Natural killer cell treated with Interleukin-12 subunit alpha and Interleukin-12 subunit beta and Interleukin-15 and Interleukin-18, amount 100 ng/mL, for 72 hours (primary cell): Measurements from ENCODE around the gene TCF25. TPM values are rescaled to one million over a fixed set of nuclear protein-coding genes. Genes with fewer than 3 reads are reported as not detected.
"Not testable (repeated sequence)": the region's sequence is repeated elsewhere in the genome, so short reads cannot be mapped to it uniquely, and the experiment has no call there.

Experiments
- ATAC-seq, 2 donors: fragments of 150-1000 bp; cut with Tn5 transposase in 1 of 2; sonication (Bioruptor Pico), chemical (Tn5 transposase) in 1 of 2; 2 replicates each; pipeline ENCODE4 v1.10.0; 2021
- DNase-seq: peaks from one replicate; pipeline ENCODE4 v3.0.0; 2022; ENCODE audit warnings: low spot score
- H3K27ac Mint-ChIP-seq, 2 donors: 1 replicate in 1 of 2; 2 replicates in 1 of 2; pipeline ENCODE4 v1.8.0; 2022; ENCODE audit warnings: mixed read lengths in 2 of 2, mild to moderate bottlenecking in 1 of 2, moderate library complexity in 1 of 2
- H3K27me3 Mint-ChIP-seq, 2 donors: 1 replicate in 1 of 2; 2 replicates in 1 of 2; pipeline ENCODE4 v1.8.0; 2022; ENCODE audit warnings: mixed read lengths in 2 of 2
- H3K36me3 Mint-ChIP-seq: one replicate; pipeline ENCODE4 v1.8.0; 2022; ENCODE audit warnings: mixed read lengths
- H3K4me1 Mint-ChIP-seq, 2 donors: 1 replicate in 1 of 2; 2 replicates in 1 of 2; pipeline ENCODE4 v1.8.0; 2022; ENCODE audit warnings: low read depth in 2 of 2, mixed read lengths in 2 of 2, mild to moderate bottlenecking in 1 of 2
- H3K4me3 Mint-ChIP-seq: one replicate; pipeline ENCODE4 v1.8.0; 2022; ENCODE audit warnings: mixed read lengths
- H3K9me3 Mint-ChIP-seq: 2 replicates; pipeline ENCODE4 v1.8.0; 2022; ENCODE audit warnings: mixed read lengths
- total RNA-seq, 2 donors: library from RNA; stranded (reverse); gene quantifications; one replicate each; pipeline ENCODE4 v1.2.3, GENCODE V29; 2022

The TCF25 gene
- total RNA-seq, 2 donors from 2014 or later: 239 to 382 TPM

DNA sequence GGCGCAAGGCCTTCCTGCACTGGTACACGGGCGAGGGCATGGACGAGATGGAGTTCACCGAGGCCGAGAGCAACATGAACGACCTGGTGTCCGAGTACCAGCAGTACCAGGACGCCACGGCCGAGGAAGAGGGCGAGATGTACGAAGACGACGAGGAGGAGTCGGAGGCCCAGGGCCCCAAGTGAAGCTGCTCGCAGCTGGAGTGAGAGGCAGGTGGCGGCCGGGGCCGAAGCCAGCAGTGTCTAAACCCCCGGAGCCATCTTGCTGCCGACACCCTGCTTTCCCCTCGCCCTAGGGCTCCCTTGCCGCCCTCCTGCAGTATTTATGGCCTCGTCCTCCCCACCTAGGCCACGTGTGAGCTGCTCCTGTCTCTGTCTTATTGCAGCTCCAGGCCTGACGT lies 62.2 kb downstream of the TCF25 start:
- H3K27ac Mint-ChIP-seq, H3K27me3 Mint-ChIP-seq, H3K4me1 Mint-ChIP-seq, H3K4me3 Mint-ChIP-seq, H3K36me3 Mint-ChIP-seq, ATAC-seq, H3K9me3 Mint-ChIP-seq, DNase-seq: not testable (repeated sequence)

DNA sequence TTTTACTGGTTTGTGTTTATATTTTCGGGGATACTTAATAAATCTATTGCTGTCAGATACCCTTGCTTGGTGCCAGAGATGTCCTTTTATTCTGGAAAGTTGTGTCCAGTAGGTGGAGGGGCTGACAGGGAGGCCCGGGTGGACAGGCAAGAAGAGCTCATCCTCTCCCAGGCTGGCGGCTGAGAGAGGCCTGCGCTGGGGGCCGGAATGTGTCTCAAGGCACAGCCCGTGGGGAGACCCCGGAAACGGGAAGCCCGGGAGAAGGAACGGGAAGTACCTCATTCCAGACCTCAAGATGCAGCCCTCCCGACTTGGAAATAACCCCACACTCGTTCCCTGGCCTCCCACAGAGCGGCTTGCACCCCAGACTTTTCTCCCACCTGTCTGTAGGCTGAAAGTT lies 62.6 kb downstream of the TCF25 start:
- H3K36me3 Mint-ChIP-seq: no peaks in the 10 kb centered on the region
- H3K9me3 Mint-ChIP-seq: no peaks in the 10 kb centered on the region
- no peak for DNase-seq
- no peak overlapping the region for H3K4me3 Mint-ChIP-seq
- peaks cover 2 to 7% of the 10 kb centered on the region in 2 donors for H3K27me3 Mint-ChIP-seq
- ATAC-seq: no peak
- no peaks in the 10 kb centered on the region for H3K4me1 Mint-ChIP-seq
- no peak overlapping the region for H3K27ac Mint-ChIP-seq

DNA sequence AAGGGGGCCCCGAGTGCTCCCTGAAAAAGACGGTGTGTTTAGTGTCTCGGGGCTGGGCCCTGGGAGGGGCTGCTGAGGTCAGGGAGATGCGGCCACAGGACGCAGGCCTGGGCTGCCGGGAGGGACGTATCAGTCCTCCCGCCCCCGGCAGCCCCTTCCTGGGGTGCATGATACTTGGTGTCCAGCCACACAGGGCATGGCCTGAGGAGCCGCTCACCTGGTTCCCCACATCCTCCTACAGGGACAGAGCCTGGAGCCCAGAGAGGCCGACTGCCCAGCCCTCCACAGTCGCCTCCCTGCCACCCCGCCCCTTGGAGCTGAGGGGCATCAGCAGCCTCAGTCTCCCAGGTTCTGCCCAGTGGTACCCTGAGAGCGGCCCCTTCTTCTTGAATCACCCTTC lies 63.1 kb downstream of the TCF25 start:
- H3K9me3 Mint-ChIP-seq: no peaks in the 10 kb centered on the region
- no peak overlapping the region for H3K27ac Mint-ChIP-seq
- H3K4me3 Mint-ChIP-seq: no peak overlapping the region
- no peaks in the 10 kb centered on the region for H3K4me1 Mint-ChIP-seq
- DNase-seq (no peak), ATAC-seq (no peak)
- no peaks in the 10 kb centered on the region for H3K36me3 Mint-ChIP-seq
- peaks cover 2 to 7% of the 10 kb centered on the region in 2 donors for H3K27me3 Mint-ChIP-seq

DNA sequence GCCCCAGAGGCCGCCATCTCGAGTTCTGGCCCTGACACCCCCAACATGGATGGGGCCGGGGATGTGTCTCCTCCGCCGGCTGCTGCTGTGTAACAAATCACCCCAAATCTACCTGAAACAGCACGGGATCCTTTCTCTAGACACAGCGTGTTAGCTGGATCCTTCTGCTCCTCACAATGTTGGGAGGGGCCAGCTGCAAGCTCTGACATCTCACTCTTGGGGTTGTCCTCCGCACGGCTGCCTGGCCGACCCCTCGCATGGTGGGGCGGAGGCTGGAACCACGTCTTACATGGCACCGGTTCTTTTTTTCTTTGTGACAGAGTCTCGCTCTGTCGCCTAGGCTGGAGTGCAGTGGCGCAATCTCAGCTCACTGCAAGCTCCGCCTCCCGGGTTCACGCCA lies 63.6 kb downstream of the TCF25 start:
- DNase-seq (no peak), ATAC-seq (no peak)
- Mint-ChIP-seq H3K9me3 (no peaks in the 10 kb centered on the region), H3K4me3 (no peak overlapping the region), H3K4me1 (no peaks in the 10 kb centered on the region), H3K27me3 (peaks cover 2 to 7% of the 10 kb centered on the region in 2 donors), H3K36me3 (no peaks in the 10 kb centered on the region), H3K27ac (no peak overlapping the region)

DNA sequence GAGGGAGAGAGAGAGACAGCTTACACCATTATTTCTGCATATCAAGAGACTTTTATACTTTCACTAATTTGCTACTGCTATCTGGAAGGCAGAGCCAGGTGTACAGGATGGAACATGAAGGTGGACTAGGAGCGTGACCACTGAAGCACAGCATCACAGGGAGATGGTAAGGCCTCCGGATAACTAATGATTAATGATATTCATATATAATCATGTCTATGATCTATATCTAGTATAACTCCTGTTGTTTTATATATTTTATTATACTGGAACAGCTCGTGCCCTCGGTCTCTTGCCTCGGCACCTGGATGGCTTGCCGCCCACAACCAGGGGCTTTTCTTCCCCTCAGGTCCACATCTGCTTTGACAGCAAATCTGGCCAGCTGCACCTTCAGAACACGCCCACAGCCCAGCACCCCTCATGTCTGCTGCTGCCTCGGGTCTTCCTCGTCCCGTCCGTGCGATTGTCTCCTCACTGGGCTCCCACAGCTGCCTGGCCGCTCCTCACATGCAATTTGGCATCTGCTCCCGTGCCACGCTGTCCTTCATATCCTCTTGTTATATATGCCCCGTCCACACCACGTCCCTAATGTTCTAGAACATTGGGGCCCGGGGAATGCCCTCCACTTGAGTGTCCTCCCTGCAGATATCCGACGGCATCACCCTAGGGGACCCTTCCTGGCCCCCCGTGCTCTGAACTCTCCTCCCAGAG lies 64.9 kb downstream of the TCF25 start:
- DNase-seq (no peak), ATAC-seq (no peak)
- H3K4me1 Mint-ChIP-seq: no peaks in the 10 kb centered on the region
- no peaks in the 10 kb centered on the region for H3K36me3 Mint-ChIP-seq
- H3K27me3 Mint-ChIP-seq: peaks cover 2 to 7% of the 10 kb centered on the region in 2 donors
- H3K4me3 Mint-ChIP-seq: no peak overlapping the region
- H3K9me3 Mint-ChIP-seq: no peaks in the 10 kb centered on the region
- no peak overlapping the region for H3K27ac Mint-ChIP-seq

DNA sequence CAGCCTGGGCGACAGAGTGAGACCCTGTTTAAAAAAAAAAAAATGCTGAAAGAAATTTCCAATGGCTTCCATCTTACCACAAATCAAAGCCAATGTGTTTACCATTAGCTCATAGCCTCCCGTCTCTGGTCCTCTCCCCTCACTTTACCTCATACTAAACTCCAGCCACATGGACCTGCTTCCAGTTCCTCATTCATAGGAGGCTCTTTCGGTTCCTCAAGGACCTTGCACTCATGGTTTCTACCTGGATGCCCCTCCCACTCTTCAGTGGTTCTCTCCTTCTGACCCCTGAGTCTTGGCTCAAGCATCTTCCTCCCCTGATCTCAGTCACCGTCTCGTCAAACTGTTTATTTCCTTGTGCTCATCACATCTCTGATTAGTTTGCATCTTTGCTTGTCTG lies 71.4 kb downstream of the TCF25 start:
- H3K4me1 Mint-ChIP-seq: peaks cover 0 to 13% of the 10 kb centered on the region in 2 donors
- DNase-seq: no peak
- no peaks in the 10 kb centered on the region for H3K9me3 Mint-ChIP-seq
- no peak overlapping the region for H3K27ac Mint-ChIP-seq
- peaks cover 16 to 18% of the 10 kb centered on the region in 2 donors for H3K27me3 Mint-ChIP-seq
- no peak for ATAC-seq
- no peaks in the 10 kb centered on the region for H3K36me3 Mint-ChIP-seq
- H3K4me3 Mint-ChIP-seq: no peak overlapping the region

DNA sequence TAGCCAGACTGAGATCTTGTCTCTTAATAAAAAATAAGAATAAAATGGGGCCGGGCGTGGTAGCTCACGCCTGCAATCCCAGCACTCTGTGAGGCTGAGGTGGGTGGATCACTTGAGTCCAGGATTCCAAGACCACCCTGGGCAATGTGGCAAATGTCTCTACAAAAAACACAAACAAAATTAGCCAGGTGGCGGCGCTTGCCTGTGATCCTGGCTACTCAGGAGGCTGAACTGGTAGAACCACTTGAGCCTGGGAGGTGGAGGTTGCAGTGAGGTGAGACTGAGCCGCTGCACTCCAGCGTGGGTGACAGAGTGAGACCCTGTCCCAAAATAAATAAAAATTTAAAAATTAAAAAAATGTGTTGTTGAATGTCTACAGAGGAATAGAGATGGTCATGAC lies 72.3 kb downstream of the TCF25 start:
- Mint-ChIP-seq H3K27me3 (peaks cover 16 to 18% of the 10 kb centered on the region in 2 donors), H3K27ac (no peak overlapping the region), H3K4me1 (peaks cover 0 to 13% of the 10 kb centered on the region in 2 donors), H3K9me3 (no peaks in the 10 kb centered on the region), H3K4me3 (no peak overlapping the region), H3K36me3 (no peaks in the 10 kb centered on the region)
- DNase-seq (no peak), ATAC-seq (no peak)

DNA sequence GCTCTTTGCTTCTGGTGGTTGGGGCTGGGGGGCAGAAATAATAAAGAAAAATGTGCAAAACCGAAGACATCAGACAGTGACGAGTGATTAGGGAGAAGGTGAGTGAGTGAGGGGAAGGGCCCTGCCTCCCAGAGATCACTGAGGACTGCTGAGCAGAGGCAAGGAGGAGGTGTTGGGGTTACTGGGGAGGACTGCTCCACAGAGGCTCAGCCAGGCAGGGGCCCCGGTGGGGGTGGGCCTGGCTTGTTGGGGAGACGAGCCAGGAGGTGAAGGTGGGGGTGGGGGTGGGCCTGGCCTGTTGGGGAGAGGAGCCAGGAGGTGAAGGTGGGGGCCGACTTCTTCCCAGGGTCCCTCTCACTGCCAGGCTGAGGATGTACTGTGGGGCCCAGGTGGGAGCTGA lies 73.1 kb downstream of the TCF25 start:
- no peak for ATAC-seq
- H3K4me3 Mint-ChIP-seq: no peak overlapping the region
- H3K27ac Mint-ChIP-seq: no peak overlapping the region
- DNase-seq: no peak
- H3K4me1 Mint-ChIP-seq: peaks cover 0 to 13% of the 10 kb centered on the region in 2 donors
- no peaks in the 10 kb centered on the region for H3K36me3 Mint-ChIP-seq
- no peaks in the 10 kb centered on the region for H3K9me3 Mint-ChIP-seq
- peaks cover 16 to 18% of the 10 kb centered on the region in 2 donors for H3K27me3 Mint-ChIP-seq

DNA sequence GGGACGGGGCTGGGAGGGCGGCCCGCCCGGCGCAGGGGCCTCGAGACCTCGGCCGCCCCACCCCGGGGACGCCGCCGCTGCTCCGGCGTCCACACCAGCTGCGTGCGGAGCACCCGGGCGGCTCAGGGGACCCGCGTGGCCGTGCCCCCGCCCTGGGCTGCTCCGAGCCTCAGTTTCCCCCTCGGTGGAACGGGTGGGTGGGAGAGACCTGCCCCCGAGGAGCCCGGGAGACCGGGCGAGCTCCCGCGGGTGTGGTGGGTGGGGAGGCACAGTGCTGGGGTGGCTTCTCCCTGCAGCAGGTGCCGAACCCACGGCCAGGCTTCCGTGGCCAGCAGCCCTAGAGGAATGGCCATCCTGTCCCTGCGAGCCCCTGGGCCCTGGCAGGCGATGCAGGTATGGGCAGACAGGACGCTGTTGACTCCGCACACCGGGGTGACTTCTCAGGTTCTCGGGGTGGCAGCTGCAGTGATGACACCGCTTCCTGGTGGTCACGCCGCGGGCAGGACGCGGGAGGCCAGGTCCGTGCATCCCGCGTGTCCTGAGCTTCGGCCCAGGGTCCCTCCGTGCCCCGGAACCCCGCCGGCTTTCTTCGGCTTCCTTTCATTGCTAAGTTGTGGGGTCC lies 75.8 kb downstream of the TCF25 start:
- peak overlapping the region in 1 of 2 donors; percentile 33 for H3K27ac Mint-ChIP-seq

DNA sequence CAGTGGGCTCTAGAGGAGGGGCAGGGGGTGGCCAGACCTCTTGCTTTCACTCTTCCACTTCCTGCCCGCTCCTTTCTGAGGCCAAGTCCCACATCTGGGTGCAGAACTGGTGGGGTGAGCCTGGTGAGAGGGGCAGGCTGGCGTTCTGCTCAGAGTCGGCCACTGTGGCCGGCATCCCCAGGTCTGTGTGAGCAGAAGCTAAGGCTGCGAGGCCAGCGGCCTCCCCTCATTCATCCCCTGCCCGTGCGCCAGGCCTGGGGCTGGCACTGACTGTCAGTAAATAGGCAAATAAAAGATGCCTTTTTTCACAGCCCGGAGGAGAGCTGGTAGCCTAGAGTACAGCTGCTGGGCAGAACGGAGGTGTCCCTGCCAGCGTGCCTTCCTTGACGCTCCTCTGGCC lies 76.4 kb downstream of the TCF25 start:
- Mint-ChIP-seq H3K4me1 (peaks cover 0 to 15% of the 10 kb centered on the region in 2 donors), H3K36me3 (no peaks in the 10 kb centered on the region), H3K27me3 (peaks cover 6 to 10% of the 10 kb centered on the region in 2 donors), H3K27ac (peak overlapping the region in 1 of 2 donors; percentile 33), H3K9me3 (no peaks in the 10 kb centered on the region), H3K4me3 (peak overlapping the region; percentile 80)
- no peak for ATAC-seq
- no peak for DNase-seq

More for the DNA sequence above, 75.8 kb downstream of the TCF25 start:
- H3K27me3 Mint-ChIP-seq: peaks cover 12% of the 10 kb centered on the region in 2 donors
- H3K4me1 Mint-ChIP-seq: peaks cover 0 to 13% of the 10 kb centered on the region in 2 donors
- DNase-seq (no peak), ATAC-seq (peak in 1 of 2 donors; percentile 31)
- no peaks in the 10 kb centered on the region for H3K9me3 Mint-ChIP-seq
- peak overlapping the region; percentile 80 for H3K4me3 Mint-ChIP-seq
- no peaks in the 10 kb centered on the region for H3K36me3 Mint-ChIP-seq

DNA sequence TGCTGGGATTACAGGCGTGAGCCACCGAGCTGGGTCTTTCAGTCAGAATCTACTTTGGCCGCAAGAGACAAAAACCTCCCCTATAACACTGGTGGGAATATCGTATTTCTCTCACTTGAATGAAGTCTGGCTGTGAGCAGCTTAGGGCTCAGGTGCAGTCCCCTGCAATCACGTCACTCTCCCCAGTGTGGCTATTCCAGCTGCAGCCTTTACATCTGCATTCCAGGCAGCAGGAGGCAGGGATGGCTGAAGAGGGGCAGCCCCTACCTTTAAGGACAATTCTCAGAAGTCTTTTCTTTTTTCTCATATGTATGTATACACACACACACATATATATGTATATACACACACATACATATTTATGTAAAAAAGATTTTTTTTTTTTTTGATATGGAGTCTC lies 78.1 kb downstream of the TCF25 start:
- Mint-ChIP-seq H3K4me3 (no peak overlapping the region), H3K27ac (no peak overlapping the region), H3K9me3 (no peaks in the 10 kb centered on the region), H3K4me1 (peaks cover 0 to 9% of the 10 kb centered on the region in 2 donors), H3K27me3 (peaks cover 0 to 2% of the 10 kb centered on the region in 2 donors), H3K36me3 (no peaks in the 10 kb centered on the region)
- DNase-seq: no peak
- ATAC-seq: no peak

DNA sequence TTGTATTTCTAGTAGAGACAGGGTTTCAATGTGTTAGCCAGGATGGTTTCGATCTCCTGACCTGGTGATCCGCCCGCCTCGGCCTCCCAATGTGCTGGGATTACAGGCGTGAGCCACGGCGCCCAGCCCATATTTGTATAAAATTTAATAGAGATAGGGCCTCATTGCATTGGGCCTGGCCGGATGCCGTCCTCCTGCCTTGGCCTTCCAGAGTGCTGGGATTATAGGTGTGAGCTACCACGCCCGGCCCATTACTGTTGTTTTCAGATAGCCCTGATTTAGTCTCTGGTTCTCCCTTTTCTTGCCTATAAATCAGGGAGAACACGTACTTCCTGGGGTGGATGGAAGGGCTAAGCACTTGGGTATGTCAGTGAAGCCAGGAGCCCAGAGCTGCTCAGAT lies 78.7 kb downstream of the TCF25 start:
- H3K27ac Mint-ChIP-seq: no peak overlapping the region
- no peak for DNase-seq

DNA sequence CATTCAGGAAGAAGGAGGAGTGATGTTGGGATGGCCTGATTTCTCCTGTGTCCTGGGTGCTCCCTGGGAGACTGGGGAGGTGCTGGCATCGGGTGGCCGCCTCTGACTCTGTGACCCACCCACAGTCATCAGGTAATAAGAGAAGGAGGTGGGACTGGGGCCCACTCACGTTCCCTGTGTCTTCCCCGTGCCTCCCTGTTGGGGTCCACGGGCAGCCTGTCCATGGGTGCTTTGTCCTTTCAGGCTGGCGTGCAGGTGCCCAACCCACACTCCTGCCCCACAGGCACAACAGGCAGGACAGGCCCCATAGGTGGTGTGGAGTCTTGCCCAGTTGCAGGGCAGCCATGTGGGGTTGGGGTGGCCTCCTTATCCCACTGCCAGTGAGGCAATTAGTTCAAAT lies 79.2 kb downstream of the TCF25 start:
- no peak overlapping the region for H3K4me3 Mint-ChIP-seq
- H3K4me1 Mint-ChIP-seq: peaks cover 0 to 8% of the 10 kb centered on the region in 2 donors
- ATAC-seq (no peak), DNase-seq (no peak)
- no peaks in the 10 kb centered on the region for H3K36me3 Mint-ChIP-seq
- no peak overlapping the region for H3K27ac Mint-ChIP-seq
- peaks cover 0 to under 1% of the 10 kb centered on the region in 2 donors for H3K27me3 Mint-ChIP-seq
- no peaks in the 10 kb centered on the region for H3K9me3 Mint-ChIP-seq

More for the DNA sequence above, 78.7 kb downstream of the TCF25 start:
- Mint-ChIP-seq H3K27me3 (peaks cover 0 to 2% of the 10 kb centered on the region in 2 donors), H3K4me1 (peaks cover 0 to 9% of the 10 kb centered on the region in 2 donors), H3K9me3 (no peaks in the 10 kb centered on the region), H3K36me3 (no peaks in the 10 kb centered on the region), H3K4me3 (no peak overlapping the region)
- no peak for ATAC-seq

DNA sequence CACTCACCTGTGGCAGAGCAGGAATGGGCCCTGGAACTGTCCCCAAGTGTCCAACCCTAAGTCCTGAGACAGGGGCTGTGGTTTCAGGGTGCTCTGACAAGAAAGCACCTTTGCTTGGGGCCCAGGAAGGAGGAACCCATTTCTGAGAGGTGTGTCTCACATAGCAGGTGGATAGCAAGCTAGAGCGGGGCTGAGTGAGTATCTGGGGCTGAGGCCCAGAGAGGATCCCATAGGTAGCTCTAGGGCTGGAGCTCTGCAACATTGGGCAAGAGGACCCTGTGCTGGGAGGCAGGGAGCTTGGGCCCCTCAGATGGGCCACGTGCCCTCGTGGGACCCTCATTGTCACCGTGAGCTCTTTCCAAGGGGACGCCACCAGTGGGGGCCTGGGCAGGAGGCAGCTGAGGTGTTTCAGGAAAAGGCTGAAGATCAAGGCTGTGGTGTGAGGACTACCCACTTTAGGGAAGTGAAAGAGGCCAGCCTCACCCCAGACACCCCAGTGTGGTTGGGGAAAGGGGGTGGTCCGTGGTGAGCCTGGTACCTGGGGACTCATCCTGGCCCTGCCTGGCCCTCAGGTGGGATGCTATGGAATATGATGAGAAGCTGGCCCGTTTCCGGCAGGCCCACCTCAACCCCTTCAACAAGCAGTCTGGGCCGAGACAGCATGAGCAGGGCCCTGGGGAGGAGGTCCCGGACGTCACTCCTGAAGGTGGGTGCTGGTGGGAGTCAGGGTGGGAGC lies 80.4 kb downstream of the TCF25 start:
- H3K4me1 Mint-ChIP-seq: peaks cover 0 to 11% of the 10 kb centered on the region in 2 donors
- H3K27ac Mint-ChIP-seq: no peak overlapping the region
- ATAC-seq: no peak
- H3K36me3 Mint-ChIP-seq: peaks cover 8% of the 10 kb centered on the region
- no peak overlapping the region for H3K4me3 Mint-ChIP-seq
- DNase-seq: no peak
- no peaks in the 10 kb centered on the region for H3K9me3 Mint-ChIP-seq
- H3K27me3 Mint-ChIP-seq: no peaks in the 10 kb centered on the region
